NCI-H1417 (cell line): ENCODE results near the gene FBLN2.

Experiments used
- DNase-seq, 3 experiments: peaks; one replicate each; lab custom pipeline; 2025; lab: John Stamatoyannopoulos, UW

The FBLN2 gene

DNA sequence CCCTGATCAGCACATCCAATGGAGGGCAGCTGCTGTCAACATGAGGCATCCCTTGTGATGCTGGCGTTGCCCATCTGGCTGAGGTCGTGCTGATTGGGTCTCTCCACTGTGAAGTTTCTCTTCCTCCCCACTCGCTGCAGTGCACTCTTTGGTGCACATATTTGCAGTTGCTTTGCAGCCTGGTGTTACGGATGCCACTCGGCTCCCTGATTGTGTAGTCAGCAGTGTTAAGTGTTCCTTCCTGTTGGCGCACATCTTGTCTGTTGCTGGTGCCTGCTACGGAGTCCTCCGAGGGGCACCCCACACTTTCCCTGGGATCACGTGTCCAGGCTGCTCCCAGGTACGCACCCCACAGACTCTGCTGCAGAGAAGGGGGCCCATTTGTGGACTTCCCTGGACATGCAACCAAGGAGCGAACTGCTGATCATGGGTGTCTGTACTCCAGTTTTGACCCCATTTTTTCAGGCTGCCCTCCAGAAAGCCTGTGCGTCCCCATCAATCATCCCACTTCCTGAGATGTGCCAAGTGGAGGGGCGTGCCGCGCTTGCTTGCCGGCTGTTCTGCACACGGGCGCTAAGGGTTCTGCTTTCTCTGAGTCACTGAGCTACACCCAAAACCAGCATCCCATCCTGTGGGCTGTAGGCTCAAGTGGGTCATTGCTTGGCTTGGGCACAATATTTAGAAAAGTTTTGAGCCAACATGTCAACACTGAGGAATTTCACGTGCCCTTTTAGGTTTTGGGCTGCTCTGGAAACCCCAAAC, 98.6 kb downstream of the FBLN2 start:
- DNase-seq: peak in 2 of 3 experiments; percentile 31 to 51

DNA sequence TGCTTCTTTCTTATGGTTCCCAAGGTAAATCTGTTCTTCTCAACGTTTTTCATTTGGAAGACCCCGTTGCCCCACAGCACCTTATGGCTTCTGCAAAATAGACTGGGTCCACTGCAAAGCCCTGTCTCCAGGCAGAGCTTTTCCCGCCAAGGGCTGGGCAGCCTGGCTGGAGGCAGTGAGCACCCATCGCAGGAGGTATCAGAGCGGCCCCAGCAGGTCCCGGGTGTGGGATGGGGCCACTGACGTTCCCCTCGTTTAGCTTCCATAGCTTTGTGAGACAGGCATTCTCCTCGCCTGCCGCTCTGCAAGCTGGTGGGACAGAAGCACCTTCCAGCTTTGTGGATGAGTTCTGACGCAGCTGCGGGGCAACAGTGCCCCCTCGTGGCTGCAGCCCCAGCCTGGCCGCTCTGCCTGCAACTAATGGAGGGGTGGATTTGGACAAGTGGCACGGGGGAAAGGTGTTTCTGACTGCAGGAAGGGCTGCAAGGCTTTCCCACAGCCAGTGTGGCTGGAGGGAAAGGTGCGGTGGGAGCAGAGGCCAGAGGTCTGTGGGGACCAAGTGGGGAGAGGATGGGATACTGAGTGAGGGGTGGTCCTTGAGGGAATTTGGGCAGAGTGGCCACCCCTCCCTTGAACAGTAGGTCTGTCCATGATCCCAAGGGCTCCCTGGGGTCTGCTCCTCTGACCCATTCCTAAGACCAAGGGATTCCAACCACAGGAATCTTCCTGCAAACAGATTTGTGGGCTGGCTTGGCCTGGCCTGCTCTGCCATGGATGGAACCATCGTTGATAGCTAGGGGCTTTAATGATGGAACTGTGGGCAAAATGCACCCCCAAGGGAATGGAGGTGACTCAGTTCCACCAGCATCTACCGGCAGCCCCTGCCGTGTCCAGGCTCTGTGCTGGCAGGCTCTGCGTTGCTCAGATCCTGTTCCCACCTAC, 99.4 kb downstream of the FBLN2 start:
- peak; percentile 47 to 78 (median 54) for DNase-seq

DNA sequence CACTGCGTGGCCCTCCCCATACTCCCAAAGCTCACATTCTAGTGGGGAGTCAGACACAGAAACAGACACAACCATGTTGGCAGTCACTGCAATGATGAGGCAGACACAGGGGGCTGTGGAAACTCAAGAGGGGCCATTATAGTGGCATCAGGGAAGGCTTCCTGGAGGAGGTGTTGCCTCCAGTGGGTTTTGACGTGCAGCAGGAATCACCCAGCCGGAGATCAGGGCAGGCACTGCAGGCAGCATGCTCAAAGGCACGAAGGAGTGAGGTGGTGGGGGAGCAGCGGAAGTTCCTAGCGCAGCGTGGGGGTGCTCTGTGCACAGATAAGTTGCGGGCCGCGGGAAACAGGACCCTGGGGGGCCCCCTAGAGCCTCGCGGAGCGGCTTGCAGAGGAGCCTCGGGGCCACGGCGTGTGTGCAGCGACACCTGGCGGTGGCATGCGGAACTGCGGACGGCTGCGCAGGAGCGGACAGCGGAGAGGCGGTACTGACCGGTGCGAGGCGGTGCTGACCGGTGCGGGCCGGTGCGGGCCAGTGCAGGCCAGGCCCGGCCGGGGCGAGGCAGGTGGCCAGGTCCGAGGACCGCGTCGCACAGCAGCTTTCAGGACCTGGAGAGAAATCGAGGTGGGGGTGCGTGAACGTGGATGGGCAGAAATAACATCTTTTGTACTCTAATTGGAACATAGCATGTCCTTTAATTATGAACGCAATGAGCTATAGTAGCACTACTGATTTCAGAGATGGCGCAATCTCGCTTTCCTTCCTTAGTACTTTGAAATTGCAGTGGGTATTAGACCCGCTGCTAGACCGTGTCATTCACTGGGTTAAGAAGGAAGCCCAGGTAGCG, 101.5 kb downstream of the FBLN2 start:
- DNase-seq: peak; percentile 19 to 56 (median 20)

DNA sequence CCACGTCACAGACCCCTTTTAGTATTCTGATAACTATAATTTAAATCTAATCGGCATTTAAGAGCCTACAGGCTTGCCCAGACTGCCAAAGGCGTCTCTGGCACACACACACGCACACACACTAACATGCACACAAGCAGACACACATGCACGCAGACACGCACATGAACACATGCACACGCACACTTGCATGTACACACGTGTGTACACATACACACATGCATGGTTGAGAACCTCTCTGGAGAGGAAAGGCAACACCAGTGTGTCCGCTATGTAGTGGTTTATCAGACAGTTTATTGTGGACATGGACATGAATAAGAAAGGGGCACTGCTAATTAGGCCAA, 102.1 kb downstream of the FBLN2 start:
- DNase-seq: no peak

DNA sequence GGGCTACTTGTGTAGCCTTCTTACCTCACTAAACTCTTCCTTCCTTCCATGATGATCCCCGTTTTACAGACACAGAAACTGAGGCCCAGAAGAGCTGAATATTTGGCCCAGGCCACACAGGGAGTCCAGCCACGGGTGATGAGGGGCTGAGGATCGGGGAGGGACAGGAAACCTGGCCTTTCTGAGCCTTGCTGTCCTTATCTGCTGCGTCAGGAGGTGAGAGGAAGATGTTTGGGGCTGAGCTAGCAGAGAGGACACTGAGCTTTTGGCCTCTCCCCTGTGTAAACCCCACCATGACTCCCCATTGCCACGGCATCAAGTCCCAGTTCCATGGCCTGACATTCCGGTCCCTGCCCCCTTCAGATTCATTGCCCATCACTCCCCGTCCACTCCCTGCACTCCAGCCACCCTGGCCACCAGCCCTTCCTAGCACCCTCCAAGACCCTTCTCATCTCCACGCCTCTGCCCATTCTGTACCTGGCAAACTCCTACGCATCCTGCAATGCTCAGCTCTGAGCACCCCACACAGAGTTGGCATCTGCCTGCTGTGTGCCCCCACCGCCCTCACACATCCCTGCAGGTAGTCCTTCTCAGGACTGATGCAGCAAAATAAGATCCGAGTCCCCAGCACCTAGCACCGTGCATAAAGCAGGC, 103.0 kb downstream of the FBLN2 start:
- DNase-seq: no peak

DNA sequence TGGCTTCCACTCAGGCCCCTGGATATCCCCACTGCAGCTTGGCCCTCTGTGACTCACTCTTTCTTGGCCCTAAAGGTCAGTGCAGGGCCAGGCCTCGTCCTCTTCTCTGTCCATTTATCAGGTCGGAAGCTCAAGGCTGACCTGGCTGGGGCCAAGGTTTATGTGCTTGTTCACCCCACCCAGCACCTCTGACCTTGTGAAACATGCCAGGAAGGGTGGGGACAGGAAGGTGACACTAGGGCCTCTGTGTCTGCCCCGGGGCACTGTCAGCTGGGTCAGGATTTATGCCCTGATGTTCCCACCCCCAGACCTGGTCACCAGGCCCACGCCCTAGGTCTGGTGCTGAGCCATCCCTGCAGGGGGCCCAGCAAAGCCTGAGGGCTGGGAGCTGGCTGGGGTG, 103.8 kb downstream of the FBLN2 start:
- no peak for DNase-seq

DNA sequence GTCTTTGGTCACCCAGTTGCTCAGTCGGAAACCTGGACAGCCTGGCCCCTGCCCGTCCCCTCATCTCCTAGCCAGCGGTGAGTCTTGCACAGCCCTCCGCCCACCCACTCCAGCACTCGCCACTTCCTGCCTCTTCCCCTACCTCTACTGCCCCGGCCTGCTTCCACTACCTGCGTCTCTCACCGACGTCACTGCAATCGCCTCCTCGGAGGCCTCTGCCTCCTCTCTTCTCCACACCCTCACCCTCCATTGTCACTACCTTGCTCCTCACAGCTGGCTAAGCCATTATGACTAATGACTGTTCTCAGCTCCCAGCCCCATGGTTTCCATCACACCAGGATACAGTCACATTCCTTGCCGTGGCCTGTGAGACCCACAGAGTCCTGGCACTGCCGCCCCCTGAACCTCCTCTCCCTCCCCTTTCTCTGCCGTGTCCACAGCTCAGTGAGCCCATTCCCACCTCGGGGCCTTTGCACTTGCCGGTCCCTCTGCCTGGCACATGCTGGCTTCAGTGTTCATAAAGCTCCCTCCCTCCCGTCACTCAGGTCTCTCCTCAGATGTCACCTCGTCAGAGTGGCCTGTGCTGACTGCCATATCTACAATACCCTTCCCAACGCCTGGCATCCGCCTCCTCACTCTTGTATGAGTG, 104.8 kb downstream of the FBLN2 start:
- DNase-seq: no peak

DNA sequence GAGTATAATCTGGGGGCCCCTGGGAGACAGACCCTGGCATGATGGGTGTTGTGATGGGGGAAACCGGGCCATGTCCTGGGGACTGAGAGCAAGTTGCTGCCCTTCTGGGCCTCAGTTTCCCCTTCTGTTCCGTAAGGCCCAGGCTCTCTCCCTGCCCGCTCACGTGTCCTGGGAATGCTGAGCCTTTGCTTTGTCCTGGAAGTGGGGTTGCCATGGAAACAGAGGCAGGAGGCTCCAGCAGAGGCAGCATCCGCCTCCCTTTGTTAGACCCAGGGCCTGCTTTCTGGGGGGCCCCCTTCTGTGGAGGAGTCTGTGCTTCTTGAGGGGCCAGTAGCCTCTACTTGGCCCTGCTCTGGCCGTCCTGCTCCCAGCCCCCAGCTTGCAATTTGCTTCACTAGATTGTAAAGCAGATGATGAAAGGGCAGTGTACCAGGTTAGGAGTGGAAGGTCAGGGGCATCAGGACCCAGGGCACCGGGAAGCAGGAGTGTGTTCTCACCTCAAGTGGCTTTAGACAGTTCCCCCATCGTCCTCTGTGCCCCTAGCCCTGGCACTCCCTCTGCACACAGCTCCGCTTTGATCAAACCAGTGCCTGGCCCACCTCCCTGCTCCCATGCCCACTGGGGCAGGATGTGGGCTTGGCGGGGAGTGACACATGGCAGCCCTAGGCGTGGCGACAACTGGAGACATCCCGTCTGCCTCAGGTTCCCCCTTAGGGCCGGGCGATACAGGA, 105.6 kb downstream of the FBLN2 start:
- DNase-seq: peak in 1 of 3 experiments; percentile 7

DNA sequence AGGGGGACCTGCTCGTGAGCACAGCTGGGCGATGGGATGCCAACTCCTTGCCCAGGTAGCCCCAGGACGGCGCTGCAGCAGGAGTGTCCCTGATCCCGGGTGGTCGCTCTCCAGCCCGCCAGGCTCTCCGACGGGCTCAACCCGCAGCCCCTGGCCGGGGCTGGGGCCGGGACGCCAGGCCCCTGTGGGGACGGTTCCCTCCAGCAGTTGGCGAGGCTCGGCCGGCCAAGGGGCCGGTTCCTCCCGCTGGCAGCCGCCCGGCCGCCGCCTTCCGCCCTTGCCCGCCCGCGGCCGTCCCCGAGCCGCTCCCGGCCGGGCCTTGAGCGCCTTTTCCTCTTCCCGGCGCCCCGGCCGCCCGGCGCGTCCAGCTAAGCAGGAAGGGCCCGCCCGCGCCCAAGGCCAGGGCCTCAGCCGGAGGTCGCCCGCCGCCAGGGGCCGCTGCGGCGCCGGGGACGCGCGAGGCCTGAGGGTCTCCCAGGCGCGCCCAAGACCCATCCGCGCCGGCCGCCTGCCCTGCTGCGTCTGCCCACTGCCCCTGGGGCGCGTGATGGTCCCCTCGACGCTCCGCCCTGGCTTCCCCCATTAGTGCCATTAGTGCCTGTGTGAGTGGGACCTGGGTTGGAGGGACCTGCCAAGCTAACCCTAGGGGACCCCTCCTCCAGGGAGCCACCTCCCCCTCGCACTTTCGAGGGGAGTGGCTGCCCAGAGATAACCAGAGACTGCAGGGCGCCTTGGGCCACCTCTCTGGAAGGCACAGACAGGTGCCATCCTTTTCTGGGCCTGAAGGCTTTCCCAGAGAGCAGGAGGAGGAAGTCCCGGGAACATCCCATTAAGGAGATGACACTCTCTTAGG, 106.4 kb downstream of the FBLN2 start:
- peak in 2 of 3 experiments; percentile 29 to 30 for DNase-seq

DNA sequence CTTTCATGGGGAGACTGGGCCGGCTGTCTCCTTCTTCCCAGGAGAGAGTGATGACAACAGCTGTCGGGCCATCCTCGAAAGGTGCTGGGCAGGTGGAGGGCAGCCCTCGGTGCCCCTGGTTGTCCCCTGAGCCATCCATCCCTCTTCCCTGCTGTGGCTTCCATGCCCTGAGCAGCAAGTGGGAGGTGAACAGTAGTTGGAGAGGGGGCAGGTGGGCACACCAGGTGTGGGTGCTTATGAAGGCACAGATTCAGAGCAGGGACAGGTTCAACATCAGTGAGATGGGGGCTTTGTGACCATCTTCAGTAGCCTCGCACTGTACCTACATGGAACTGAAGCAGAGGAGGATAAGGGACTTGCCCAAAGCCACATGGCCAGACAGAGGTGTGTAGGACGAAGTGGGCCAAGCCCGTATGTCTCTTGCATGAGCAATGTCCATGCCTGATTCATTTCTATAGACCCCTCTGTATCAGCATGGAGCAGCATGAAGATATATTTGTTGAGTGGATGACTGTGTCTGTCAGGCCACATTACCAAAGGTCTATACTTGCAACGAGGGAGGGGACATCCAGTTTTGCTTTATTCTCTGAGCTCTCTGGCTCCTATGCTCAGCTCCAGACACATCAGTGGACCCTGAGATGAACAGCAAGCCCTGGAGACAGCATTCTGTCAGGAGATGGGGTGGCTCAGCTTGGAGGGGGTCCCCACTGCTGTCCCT, 107.8 kb downstream of the FBLN2 start:
- DNase-seq: no peak

DNA sequence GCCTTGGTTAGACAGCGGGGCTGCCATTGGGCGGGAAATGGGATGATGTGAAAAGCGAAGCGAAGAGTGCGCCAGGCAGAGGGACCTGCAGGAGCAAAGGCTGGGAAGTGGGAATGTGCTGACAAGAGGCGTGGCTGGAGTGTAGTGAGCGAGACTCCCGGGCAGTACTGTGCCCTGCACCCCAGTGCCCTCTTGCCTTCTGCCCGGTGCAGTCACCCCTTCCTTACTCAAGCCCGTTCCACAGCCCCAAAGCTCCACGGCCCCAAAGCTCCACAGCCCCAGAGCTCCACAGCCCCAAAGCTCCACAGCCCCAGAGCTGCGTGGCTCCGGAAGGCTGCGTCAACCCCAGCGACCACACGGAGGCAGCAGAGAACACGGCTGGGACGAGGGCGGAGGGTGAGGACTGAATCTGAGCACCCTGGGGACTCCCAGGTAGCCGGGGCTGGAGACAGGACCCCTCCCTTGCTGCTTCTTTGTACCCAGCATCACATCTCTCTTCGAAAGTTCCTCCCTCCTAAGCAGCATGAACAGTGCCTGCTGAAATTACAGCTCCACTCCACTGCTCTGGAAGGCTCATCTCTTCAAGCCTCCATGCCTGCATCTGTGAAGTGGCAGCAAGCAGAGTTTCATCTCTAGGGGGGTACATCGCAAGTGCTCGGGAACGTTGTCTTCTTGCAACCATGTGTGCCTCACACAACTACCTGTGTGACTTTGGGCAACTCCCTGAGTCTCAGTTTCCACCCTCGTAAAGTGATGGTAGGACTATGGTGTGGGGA, 108.9 kb downstream of the FBLN2 start:
- DNase-seq: peak in 2 of 3 experiments; percentile 23 to 48

DNA sequence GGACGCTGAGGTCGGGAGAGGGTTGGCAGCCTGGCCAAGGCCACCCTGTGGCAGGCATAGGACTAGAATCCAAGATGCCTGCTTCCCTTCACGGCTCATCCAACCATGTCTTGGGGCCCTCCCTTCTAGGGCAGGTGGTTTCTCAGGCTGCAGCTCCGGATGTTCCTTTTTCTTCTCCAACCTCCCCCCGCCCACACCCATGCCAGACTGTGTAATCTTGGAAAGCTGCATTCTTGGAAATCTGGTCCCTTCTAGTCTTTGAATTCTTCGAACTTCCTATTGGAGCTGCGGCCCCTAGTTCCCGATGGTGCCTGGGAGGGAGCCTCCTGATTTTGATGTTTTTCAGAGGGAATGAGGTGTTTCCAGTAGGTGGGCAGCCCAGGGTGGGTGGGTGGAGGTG, 109.8 kb downstream of the FBLN2 start:
- DNase-seq: no peak

DNA sequence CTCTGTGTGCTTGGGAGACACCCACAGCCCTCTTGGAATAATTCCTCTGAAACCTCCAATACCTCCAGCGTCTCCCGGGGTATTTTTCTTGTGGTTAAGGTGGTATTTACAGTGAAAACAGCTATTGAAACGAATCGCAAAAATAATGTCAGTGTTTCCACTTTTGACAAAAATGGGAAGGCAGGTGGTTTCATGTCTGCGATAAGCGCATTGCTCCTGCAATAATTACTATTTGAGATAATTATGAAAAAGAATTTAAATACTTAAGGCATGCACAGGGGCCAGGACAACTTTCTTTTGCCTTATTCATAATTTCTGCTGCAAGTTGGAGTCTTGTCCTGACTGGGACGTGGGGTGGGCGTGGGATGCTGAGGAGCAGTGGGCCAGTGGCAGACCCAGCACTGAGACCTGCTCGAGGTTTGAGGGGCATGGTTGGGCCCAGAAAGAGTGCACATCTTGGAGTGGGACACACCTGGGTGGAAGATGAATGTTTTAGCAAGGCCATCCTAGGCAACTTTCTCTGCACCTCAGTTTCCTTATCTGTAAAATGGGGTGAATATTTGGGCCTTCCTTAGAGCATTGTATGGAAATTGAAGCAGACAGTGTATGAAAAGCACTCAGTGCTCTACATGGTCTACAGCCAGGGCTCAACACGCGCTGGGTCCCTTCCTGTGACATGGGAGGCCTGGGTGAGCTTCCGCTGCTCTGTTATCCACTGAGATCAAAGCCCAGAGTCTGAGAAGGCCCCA, 110.5 kb downstream of the FBLN2 start:
- DNase-seq: no peak

DNA sequence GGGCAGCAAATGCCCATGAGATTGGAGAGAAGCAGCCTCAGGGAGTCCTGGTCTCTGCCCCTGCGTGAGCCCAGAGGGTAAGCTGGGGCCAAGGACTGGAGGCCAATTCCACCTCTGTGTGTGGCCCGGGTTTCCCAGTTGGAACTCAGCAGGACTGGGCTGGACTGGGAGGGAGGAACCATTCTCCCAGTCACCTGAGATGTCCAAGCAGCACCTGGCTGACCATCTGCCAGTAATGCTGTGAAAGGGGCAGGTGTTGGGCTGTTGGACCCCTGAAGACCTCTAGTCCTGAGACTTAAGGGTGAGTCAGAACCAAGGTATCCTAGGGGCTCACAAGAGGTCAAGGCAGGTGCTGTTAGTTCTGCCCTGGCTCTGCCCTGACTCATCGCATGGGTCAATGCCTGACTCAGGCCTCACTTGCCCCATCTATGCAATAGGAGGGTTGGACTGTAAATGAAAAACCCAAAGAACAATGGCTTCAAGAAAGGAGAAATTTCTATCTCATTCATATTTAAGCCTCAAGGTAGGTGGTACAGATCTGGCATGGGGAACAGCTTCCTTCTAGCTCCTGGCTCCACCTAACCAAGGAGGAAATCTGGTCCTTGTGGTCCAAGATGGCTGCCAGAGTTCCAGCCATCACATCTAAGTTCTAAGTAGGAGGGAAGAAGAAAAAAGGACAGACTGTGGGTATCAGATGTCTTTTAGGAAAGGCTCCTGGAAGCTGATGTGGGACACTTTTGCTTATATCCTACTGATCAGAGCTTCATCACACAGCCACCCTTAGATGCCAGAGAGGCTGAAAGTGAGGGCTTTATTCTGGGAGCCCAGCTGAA, 111.3 kb downstream of the FBLN2 start:
- DNase-seq: no peak

DNA sequence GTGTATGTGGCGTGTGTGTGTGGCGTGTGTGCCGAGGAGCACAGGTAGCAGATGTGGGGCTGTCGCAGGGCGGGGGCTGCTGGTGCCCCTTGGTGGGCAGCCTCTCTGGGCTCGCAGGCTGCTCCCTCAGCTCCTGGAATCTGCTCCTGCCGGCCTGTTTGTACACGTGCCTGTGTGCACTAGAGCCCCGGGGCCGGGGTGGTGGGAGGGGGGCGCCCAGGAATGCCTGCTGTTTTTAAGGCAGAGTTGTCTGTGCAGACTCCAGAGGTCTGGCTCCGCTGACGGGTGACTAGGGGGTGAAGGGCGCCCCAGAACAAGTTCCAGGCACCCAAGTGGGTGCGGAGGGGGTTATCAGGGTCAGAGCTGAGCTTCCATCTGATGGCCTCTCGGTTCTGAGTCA, 112.2 kb downstream of the FBLN2 start:
- DNase-seq: no peak

DNA sequence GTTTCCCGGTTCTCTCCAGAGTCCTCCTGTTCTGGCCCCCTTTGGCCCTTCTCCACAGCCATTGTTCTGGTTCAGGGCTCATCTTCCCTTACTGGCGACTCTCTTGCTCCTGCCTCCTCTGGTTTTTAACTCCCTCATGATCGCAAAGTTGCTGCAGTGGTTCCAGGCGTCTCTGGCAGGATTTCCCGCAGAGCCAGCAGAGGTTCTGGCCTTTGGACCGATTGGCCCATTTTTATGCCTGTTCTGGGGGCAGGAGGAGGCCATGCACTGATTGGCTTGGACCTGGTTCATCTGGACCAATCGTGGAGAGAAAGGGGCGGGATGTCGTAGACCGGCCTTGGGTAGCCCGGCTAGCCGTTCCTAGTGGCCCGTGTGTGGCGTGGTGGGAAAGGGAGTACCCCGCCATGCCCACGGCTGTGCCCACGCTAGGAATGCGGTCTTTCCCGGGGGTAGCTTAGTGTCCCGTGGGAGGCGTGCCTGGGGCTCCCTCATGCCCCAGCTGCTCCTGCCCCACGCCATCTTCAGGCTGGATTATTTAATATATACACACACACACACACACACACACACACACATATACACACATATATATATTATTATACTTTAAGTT, 113.4 kb downstream of the FBLN2 start:
- DNase-seq: no peak
